ENCODE data around the gene RNF175.

DNA sequence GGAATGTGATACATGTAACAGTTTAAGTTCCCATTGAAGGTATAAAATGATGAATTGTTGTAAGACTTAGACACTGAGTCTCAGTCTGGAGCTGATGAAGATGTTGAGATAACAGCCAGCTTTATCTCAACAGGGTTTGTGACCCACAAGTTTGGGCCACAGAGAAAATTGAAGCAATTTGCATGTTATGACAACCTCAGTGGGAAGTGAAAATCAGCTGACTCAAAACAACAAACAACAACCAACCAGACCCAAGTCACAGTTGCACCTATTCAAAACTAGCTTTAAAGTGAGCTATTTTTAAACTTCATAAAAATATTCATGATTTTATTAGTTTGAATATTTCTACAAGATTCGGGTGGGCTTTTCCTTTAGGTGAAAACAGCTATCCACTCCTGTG lies 21.1 kb upstream of the RNF175 start:
- no peak for TF ChIP-seq POLR2AphosphoS5 (IDR thresholded peaks at IDR 0.05; ENCODE audit: borderline replicate concordance, low read depth, low read length)
- TF ChIP-seq EZH2 (IDR thresholded peaks at IDR 0.05), result no peak

All from SK-N-MC (cell line).